NCI-H1092 treated with DMSO at 0.1 percent for 48 hours (cell line): Measurements from ENCODE around the gene CDC14B.

Experiments
- DNase-seq: peaks from one replicate; lab custom pipeline; 2025; lab: John Stamatoyannopoulos, UW

Gene CDC14B

GRCh38 chr9:96483733-96484390 is 135.8 kb downstream of the CDC14B start:
- no peak for DNase-seq

- DNase-seq, result no peak
Observed at GRCh38 chr9:96483197-96483596, 136.4 kb downstream of the CDC14B start.

- no peak for DNase-seq
Observed at GRCh38 chr9:96482476-96482875, 137.2 kb downstream of the CDC14B start.

GRCh38 chr9:96480736-96481135 is 138.9 kb downstream of the CDC14B start:
- no peak for DNase-seq

- no peak for DNase-seq
Observed at GRCh38 chr9:96478829-96479371, 140.7 kb downstream of the CDC14B start.

- DNase-seq, result no peak
Observed at GRCh38 chr9:96476591-96476990, 143.1 kb downstream of the CDC14B start.

GRCh38 chr9:96476013-96476412 is 143.6 kb downstream of the CDC14B start:
- DNase-seq, result no peak

GRCh38 chr9:96467784-96468183 is 151.9 kb downstream of the CDC14B start:
- DNase-seq, result no peak

GRCh38 chr9:96464426-96464825 is 155.2 kb downstream of the CDC14B start:
- DNase-seq, result no peak

GRCh38 chr9:96462541-96462940 is 157.1 kb downstream of the CDC14B start:
- no peak for DNase-seq

- DNase-seq, result no peak
Observed at GRCh38 chr9:96461336-96461735, 158.3 kb downstream of the CDC14B start.

GRCh38 chr9:96460882-96461281 is 158.8 kb downstream of the CDC14B start:
- DNase-seq, result no peak

GRCh38 chr9:96460470-96460869 is 159.2 kb downstream of the CDC14B start:
- DNase-seq, result no peak

GRCh38 chr9:96459268-96460007 is 160.2 kb downstream of the CDC14B start:
- DNase-seq, result no peak

GRCh38 chr9:96458226-96458625 is 161.4 kb downstream of the CDC14B start:
- no peak for DNase-seq

GRCh38 chr9:96457266-96457665 is 162.4 kb downstream of the CDC14B start:
- no peak for DNase-seq

- no peak for DNase-seq
Observed at GRCh38 chr9:96453625-96454024, 166.0 kb downstream of the CDC14B start.

- peak; percentile 14 for DNase-seq
Observed at GRCh38 chr9:96450613-96451528, 168.8 kb downstream of the CDC14B start.
